Daoy (cell line): ENCODE data around the gene UNK. TPM values are rescaled to one million over a fixed set of nuclear protein-coding genes. Genes with fewer than 3 reads are reported as not detected.
"Not testable (repeated sequence)": the region's sequence is repeated elsewhere in the genome, so short reads cannot be mapped to it uniquely, and the experiment has no call there.

Source experiments
- DNase-seq: peaks from one replicate; pipeline ENCODE4 v3.0.0-alpha.2; 2015; ENCODE audit warnings: low read depth
- total RNA-seq: library from RNA; depleted of rRNA; stranded (reverse); fragments of >200 nt; shearing (Covaris generic); gene quantifications from 2 replicates; pipeline ENCODE4 v1.2.3, GENCODE V29; 2014

Gene UNK
- total RNA-seq, 1 experiment from 2014 or later = 40.6 TPM

GRCh38 chr17:75793460-75793859 is 8.9 kb downstream of the UNK start:
- DNase-seq = no peak

- DNase-seq = no peak
These were observed 11.4 kb downstream of the UNK start for GRCh38 chr17:75795820-75796607.

- DNase-seq = no peak
These were observed 14.8 kb downstream of the UNK start for GRCh38 chr17:75799402-75799801.

GRCh38 chr17:75803883-75804282 is 19.3 kb downstream of the UNK start:
- no peak for DNase-seq

- no peak for DNase-seq
These were observed 22.4 kb downstream of the UNK start for GRCh38 chr17:75806822-75807500.

GRCh38 chr17:75807861-75808260 is 23.3 kb downstream of the UNK start:
- DNase-seq = no peak

GRCh38 chr17:75808549-75808904 is 23.9 kb downstream of the UNK start:
- DNase-seq = no peak

- DNase-seq = peak; percentile 81
These were observed 24.5 kb downstream of the UNK start for GRCh38 chr17:75808905-75809621.

- no peak for DNase-seq
These were observed 25.1 kb downstream of the UNK start for GRCh38 chr17:75809631-75810111.

- no peak for DNase-seq
These were observed 25.6 kb downstream of the UNK start for GRCh38 chr17:75810216-75810615.

- not testable (repeated sequence) for DNase-seq
These were observed 26.1 kb downstream of the UNK start for GRCh38 chr17:75810756-75811155.

- DNase-seq = no peak
These were observed 26.6 kb downstream of the UNK start for GRCh38 chr17:75811174-75811573.

GRCh38 chr17:75812096-75813013 is 27.7 kb downstream of the UNK start:
- DNase-seq = no peak

GRCh38 chr17:75813081-75814020 is 28.7 kb downstream of the UNK start:
- no peak for DNase-seq

- no peak for DNase-seq
These were observed 29.4 kb downstream of the UNK start for GRCh38 chr17:75814021-75814395.

- DNase-seq = peak; percentile 81
These were observed 30.3 kb downstream of the UNK start for GRCh38 chr17:75814900-75815373.

- no peak for DNase-seq
These were observed 30.8 kb downstream of the UNK start for GRCh38 chr17:75815399-75815798.

- no peak for DNase-seq
These were observed 32.1 kb downstream of the UNK start for GRCh38 chr17:75816693-75817092.

- no peak for DNase-seq
These were observed 33.0 kb downstream of the UNK start for GRCh38 chr17:75817571-75817970.

- no peak for DNase-seq
These were observed 33.8 kb downstream of the UNK start for GRCh38 chr17:75818326-75818885.
